HG03139 (cell line): ENCODE measurements around the gene MDN1.
"Not testable (repeated sequence)": the region's sequence is repeated elsewhere in the genome, so short reads cannot be mapped to it uniquely, and the experiment has no call there.

Source experiments
- ATAC-seq: cut with Tn5 transposase; IDR thresholded peaks from one replicate; pipeline ENCODE4 v1.9.1; 2021; ENCODE audit not compliant: unreplicated experiment

Gene MDN1

GRCh38 chr6:89775150-89775549, 44.4 kb downstream of the MDN1 start:
- no peak for ATAC-seq

GRCh38 chr6:89769572-89769971, 50.0 kb downstream of the MDN1 start:
- no peak for ATAC-seq

GRCh38 chr6:89768324-89768723, 51.3 kb downstream of the MDN1 start:
- ATAC-seq: no peak

- ATAC-seq: no peak
Observed at GRCh38 chr6:89763550-89763949, 56.0 kb downstream of the MDN1 start.

- ATAC-seq: no peak
Observed at GRCh38 chr6:89758830-89759229, 60.8 kb downstream of the MDN1 start.

GRCh38 chr6:89750338-89750737, 69.3 kb downstream of the MDN1 start:
- no peak for ATAC-seq

GRCh38 chr6:89749918-89750317, 69.7 kb downstream of the MDN1 start:
- ATAC-seq: no peak

- ATAC-seq: no peak
Observed at GRCh38 chr6:89745716-89746115, 73.9 kb downstream of the MDN1 start.

GRCh38 chr6:89745096-89745495, 74.5 kb downstream of the MDN1 start:
- no peak for ATAC-seq

- no peak for ATAC-seq
Observed at GRCh38 chr6:89736893-89737292, 82.7 kb downstream of the MDN1 start.

- no peak for ATAC-seq
Observed at GRCh38 chr6:89734526-89734925, 85.1 kb downstream of the MDN1 start.

- no peak for ATAC-seq
Observed at GRCh38 chr6:89731924-89732567, 87.5 kb downstream of the MDN1 start.

GRCh38 chr6:89731262-89731661, 88.3 kb downstream of the MDN1 start:
- not testable (repeated sequence) for ATAC-seq

GRCh38 chr6:89729818-89730217, 89.8 kb downstream of the MDN1 start:
- ATAC-seq: no peak

GRCh38 chr6:89727501-89727900, 92.1 kb downstream of the MDN1 start:
- no peak for ATAC-seq

- no peak for ATAC-seq
Observed at GRCh38 chr6:89724981-89725380, 94.6 kb downstream of the MDN1 start.

- ATAC-seq: no peak
Observed at GRCh38 chr6:89723046-89723445, 96.5 kb downstream of the MDN1 start.

GRCh38 chr6:89716532-89716931, 103.1 kb downstream of the MDN1 start:
- ATAC-seq: no peak

GRCh38 chr6:89711801-89712200, 107.8 kb downstream of the MDN1 start:
- no peak for ATAC-seq

GRCh38 chr6:89708316-89708715, 111.3 kb downstream of the MDN1 start:
- ATAC-seq: no peak

GRCh38 chr6:89707766-89708165, 111.8 kb downstream of the MDN1 start:
- ATAC-seq: no peak

- no peak for ATAC-seq
Observed at GRCh38 chr6:89706121-89706520, 113.5 kb downstream of the MDN1 start.

- ATAC-seq: no peak
Observed at GRCh38 chr6:89703292-89703691, 116.3 kb downstream of the MDN1 start.
